ENCODE data around the gene LPP. TPM values are rescaled to one million over a fixed set of nuclear protein-coding genes. Genes with fewer than 3 reads are reported as not detected.
A peak's percentile ranks its signal among the peaks of the same experiment; 100 is the strongest.

LPP gene
- total and polyA plus RNA-seq, 2 of the 4 experiments (the other 2 are of a cell fraction): 16.0 to 130 TPM

DNA sequence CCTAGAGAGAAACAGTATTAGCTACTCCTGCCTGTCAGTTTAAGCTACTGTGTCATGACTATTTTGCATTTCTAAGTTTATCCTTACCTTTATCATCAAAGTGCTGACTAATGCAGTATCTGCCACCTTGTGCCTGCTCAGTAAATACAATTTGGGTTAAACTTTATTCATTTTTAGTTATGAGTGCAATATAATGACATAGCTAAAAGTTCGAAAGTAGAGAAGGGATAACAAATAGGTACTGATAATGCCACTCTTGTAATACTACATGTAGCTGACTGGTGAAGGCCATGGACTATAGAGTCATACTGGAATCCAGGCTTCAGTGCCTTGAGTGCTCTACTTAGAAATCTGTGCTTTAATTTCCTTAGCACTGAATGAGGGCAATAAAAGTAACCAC, 537.0 kb downstream of the LPP start:
- Histone ChIP-seq H3K27ac (ENCODE audit: insufficient read depth, low read length) (no peak overlapping the region), H3K56ac (ENCODE audit: extremely low read depth, insufficient read depth, low read length) (no peak overlapping the region), H3K36me3 (ENCODE audit: control insufficient read depth, insufficient read depth, low read length) (no peaks in the 10 kb centered on the region), H2BK120ac (ENCODE audit: low read depth, low read length) (no peak overlapping the region), H3K18ac (ENCODE audit: low read depth, low read length) (no peak overlapping the region), H4K5ac (ENCODE audit: low read depth, low read length) (no peak overlapping the region), H3K14ac (replicated peaks; ENCODE audit: low read depth, low read length) (no peak overlapping the region), H2BK5ac (ENCODE audit: low read depth, low read length, poor library complexity, severe bottlenecking) (no peak overlapping the region), H3K4me3 (ENCODE audit: insufficient read depth, low read depth, low read length) (no peak overlapping the region), H2BK15ac (ENCODE audit: low read depth, low read length) (no peak overlapping the region), H4K8ac (ENCODE audit: low read depth in 2 of 2, low read length in 2 of 2) (no peak overlapping the region), H3K27me3 (ENCODE audit: control insufficient read depth, insufficient read depth, low read length) (no peaks in the 10 kb centered on the region), H3K4me2 (ENCODE audit: low read depth, low read length) (no peak overlapping the region), H3K79me1 (ENCODE audit: low read depth in 1 of 2, low read length in 2 of 2) (peaks cover 39 to 65% of the 10 kb centered on the region in 2 experiments), H3K4ac (ENCODE audit: low read depth, low read length) (no peak overlapping the region), H2AFZ (replicated peaks; ENCODE audit: low read length, poor library complexity) (no peak overlapping the region), H3K4me1 (ENCODE audit: control insufficient read depth, insufficient read depth, low read length) (peaks cover 6% of the 10 kb centered on the region), H4K20me1 (ENCODE audit: insufficient read depth, low read length) (peaks cover 17% of the 10 kb centered on the region; the same call in 1 of the 2 replicates), H3K9me3 (ENCODE audit: control insufficient read depth, insufficient read depth, low read length) (no peaks in the 10 kb centered on the region), H2BK20ac (ENCODE audit: low read depth, low read length) (no peak overlapping the region), H4K91ac (ENCODE audit: insufficient read depth, low read depth, low read length) (no peak overlapping the region), H2AK5ac (ENCODE audit: low read depth, low read length) (no peak overlapping the region), H3K9ac (ENCODE audit: low read depth, low read length) (no peak overlapping the region), H2AK9ac (replicated peaks; ENCODE audit: low read depth, low read length, poor library complexity) (no peak overlapping the region), H3K23ac (ENCODE audit: low read depth, low read length) (no peak overlapping the region), H3K9me1 (ENCODE audit: insufficient read depth, low read length) (peaks cover 8% of the 10 kb centered on the region)
- POLR2A ChIA-PET (ENCODE audit: unreplicated experiment): no interaction called here
- DNase-seq (no peak), ATAC-seq (ENCODE audit: low read depth) (no peak)
- dilution Hi-C loops (cut with HindIII; ENCODE audit: low sequenced_read_pairs, unreplicated experiment): no loop called here
- in situ Hi-C loops (cut with MboI; ENCODE audit: low sequenced_read_pairs): loop anchor here (25.0 kb wide), 1 partner anchor 954 kb away; the partner anchor contains the start of gene BCL6
- no CpG with 5 or more reads among the region's 1 CpG for WGBS, 2 experiments (ENCODE audit: extremely low coverage in 2 of 2, insufficient read length in 1 of 2)
- CTCF ChIA-PET: no interaction called here
- no TSS peak for BruUV-seq (replicated peaks)
- TF ChIP-seq CHD1 (IDR thresholded peaks at IDR 0.05; ENCODE audit: low read depth, low read length): no peak
- TF ChIP-seq, protein P1, sequence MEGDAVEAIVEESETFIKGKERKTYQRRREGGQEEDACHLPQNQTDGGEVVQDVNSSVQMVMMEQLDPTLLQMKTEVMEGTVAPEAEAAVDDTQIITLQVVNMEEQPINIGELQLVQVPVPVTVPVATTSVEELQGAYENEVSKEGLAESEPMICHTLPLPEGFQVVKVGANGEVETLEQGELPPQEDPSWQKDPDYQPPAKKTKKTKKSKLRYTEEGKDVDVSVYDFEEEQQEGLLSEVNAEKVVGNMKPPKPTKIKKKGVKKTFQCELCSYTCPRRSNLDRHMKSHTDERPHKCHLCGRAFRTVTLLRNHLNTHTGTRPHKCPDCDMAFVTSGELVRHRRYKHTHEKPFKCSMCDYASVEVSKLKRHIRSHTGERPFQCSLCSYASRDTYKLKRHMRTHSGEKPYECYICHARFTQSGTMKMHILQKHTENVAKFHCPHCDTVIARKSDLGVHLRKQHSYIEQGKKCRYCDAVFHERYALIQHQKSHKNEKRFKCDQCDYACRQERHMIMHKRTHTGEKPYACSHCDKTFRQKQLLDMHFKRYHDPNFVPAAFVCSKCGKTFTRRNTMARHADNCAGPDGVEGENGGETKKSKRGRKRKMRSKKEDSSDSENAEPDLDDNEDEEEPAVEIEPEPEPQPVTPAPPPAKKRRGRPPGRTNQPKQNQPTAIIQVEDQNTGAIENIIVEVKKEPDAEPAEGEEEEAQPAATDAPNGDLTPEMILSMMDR (conservative IDR thresholded peaks at IDR 0.05; ENCODE audit: low read depth, low read length): no peak
- TF ChIP-seq MAFK (IDR thresholded peaks at IDR 0.05; ENCODE audit: low read depth, low read length): peak; percentile 87
- intact Hi-C loops (cut with micrococcal nuclease): no loop called here
